Measurements from ENCODE around the gene GRM2.

Gene GRM2

DNA sequence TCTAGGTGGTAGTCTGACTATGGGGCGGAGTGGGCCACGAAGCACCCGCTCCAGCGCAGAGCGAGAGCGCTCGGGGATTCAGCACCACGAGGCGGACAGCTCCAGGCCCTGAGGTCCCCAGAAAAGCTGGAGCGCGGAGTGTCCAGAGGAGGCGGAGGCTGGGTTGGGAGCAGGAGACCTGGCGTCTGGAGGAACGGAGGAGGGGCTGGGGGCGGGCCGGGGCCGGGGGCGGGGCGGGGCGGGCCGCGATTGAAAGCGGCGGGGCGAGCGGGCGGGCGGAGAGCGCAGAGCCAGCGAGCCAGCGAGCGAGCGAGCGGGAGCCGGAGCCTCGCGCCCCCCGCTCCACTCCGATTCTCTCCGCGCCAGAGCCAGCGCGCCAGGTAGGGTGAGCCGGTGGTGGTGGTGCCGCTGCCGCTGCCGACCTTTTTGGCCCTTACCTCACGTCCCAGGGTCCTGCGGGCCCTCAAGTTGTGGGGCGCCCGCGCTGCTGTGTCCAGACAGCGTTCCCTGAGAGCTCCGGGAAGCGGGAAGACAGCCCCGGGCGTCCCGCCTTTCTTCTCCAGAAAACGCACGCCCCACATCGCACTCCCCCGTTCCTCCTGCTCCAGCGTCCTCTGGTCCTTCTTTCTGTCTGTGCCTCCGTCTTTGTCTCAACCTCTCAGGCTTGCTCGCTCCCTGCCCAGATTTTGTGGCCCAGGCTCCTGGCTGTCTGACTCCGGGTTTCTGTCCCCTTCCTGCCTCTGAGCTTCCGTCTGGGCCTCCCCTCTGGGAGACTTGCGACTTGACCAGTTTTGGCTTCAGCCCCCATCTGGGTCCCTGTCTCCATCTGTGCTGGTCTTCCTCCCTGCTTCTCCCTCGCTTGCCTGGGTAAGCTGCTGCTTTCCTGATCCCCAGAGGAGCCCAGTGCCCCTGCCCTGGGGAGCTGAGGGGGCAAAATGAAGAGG, at the start of gene GRM2:
Gene GRM2, plus strand, starts transcription at position 281 of the 944 bp plus-strand sequence. CDS start 1,916 bp downstream, outside the sequence.
- Histone ChIP-seq H3K9me3 (ENCODE audit: control insufficient read depth in 5 of 5, low read length in 5 of 5) (no peaks in the 10 kb centered on the region), H3K9ac (ENCODE audit: low read length in 5 of 5) (no peak within 1 kb of the TSS), H3K27me3 (ENCODE audit: control insufficient read depth in 5 of 5, insufficient read depth in 4 of 5, low read length in 5 of 5) (no peaks in the 10 kb centered on the region), H3K4me1 (ENCODE audit: control insufficient read depth in 5 of 5, insufficient read depth in 5 of 5, low read length in 5 of 5) (peaks cover 0 to 5% (median 5%) of the 10 kb centered on the region in 5 donors), H3K4me3 (ENCODE audit: low read depth in 1 of 5, low read length in 5 of 5) (peak within 1 kb of the TSS in 3 of 5 donors; percentile 18 to 35 (median 34)), H3K27ac (ENCODE audit: low read depth, low read length) (no peak within 1 kb of the TSS), H3K36me3 (ENCODE audit: control insufficient read depth in 5 of 5, insufficient read depth in 5 of 5, low read length in 5 of 5) (peaks cover 0 to 39% (median 36%) of the 10 kb centered on the region in 5 donors)

DNA sequence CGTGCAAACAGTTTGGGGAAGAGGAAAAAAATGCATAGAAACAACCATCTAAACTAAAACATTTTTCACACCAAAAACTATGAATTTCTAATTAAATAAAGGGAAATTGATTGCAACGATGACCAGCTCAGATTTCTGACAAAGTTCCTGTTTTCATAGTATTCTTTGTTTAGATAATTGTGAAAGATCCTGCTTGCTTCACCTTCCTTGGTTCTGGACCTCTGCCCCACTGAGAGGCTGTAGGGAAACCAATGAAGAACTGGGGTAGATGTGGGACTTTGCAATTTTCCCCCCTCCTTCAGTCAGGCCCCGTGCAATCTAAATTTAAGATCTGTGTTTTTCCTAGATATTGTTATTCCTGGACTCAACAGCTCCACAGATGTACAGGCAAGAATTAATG, 49.6 kb upstream of the GRM2 start:
- Histone ChIP-seq H3K9ac (ENCODE audit: low read length in 5 of 5) (no peak overlapping the region), H3K4me3 (ENCODE audit: low read depth in 1 of 5, low read length in 5 of 5) (no peak overlapping the region), H3K4me1 (ENCODE audit: control insufficient read depth in 5 of 5, insufficient read depth in 5 of 5, low read length in 5 of 5) (no peaks in the 10 kb centered on the region), H3K36me3 (ENCODE audit: control insufficient read depth in 5 of 5, insufficient read depth in 5 of 5, low read length in 5 of 5) (peaks cover 23 to 58% (median 51%) of the 10 kb centered on the region in 5 donors), H3K9me3 (ENCODE audit: control insufficient read depth in 5 of 5, low read length in 5 of 5) (no peaks in the 10 kb centered on the region), H3K27ac (ENCODE audit: low read depth, low read length) (no peak overlapping the region), H3K27me3 (ENCODE audit: control insufficient read depth in 5 of 5, insufficient read depth in 4 of 5, low read length in 5 of 5) (no peaks in the 10 kb centered on the region)

- H3K27me3 ChIP-seq (ENCODE audit: control insufficient read depth in 5 of 5, insufficient read depth in 4 of 5, low read length in 5 of 5): no peaks in the 10 kb centered on the region
- no peak overlapping the region for H3K4me3 ChIP-seq (ENCODE audit: low read depth in 1 of 5, low read length in 5 of 5)
- H3K36me3 ChIP-seq (ENCODE audit: control insufficient read depth in 5 of 5, insufficient read depth in 5 of 5, low read length in 5 of 5): peaks cover 23 to 82% (median 62%) of the 10 kb centered on the region in 5 donors
- no peak overlapping the region for H3K27ac ChIP-seq (ENCODE audit: low read depth, low read length)
- no peak overlapping the region for H3K9ac ChIP-seq (ENCODE audit: low read length in 5 of 5)
- no peaks in the 10 kb centered on the region for H3K9me3 ChIP-seq (ENCODE audit: control insufficient read depth in 5 of 5, low read length in 5 of 5)
- no peaks in the 10 kb centered on the region for H3K4me1 ChIP-seq (ENCODE audit: control insufficient read depth in 5 of 5, insufficient read depth in 5 of 5, low read length in 5 of 5)
Observed at GRCh38 chr3:51659942-51660341, 46.9 kb upstream of the GRM2 start.

GRCh38 chr3:51662456-51662855, 44.4 kb upstream of the GRM2 start:
- Histone ChIP-seq H3K36me3 (ENCODE audit: control insufficient read depth in 5 of 5, insufficient read depth in 5 of 5, low read length in 5 of 5) (peaks cover 23 to 64% (median 46%) of the 10 kb centered on the region in 5 donors), H3K27ac (ENCODE audit: low read depth, low read length) (no peak overlapping the region), H3K4me3 (ENCODE audit: low read depth in 1 of 5, low read length in 5 of 5) (no peak overlapping the region), H3K4me1 (ENCODE audit: control insufficient read depth in 5 of 5, insufficient read depth in 5 of 5, low read length in 5 of 5) (peaks cover 0 to 5% (median 0%) of the 10 kb centered on the region in 5 donors), H3K9me3 (ENCODE audit: control insufficient read depth in 5 of 5, low read length in 5 of 5) (no peaks in the 10 kb centered on the region), H3K9ac (ENCODE audit: low read length in 5 of 5) (no peak overlapping the region), H3K27me3 (ENCODE audit: control insufficient read depth in 5 of 5, insufficient read depth in 4 of 5, low read length in 5 of 5) (no peaks in the 10 kb centered on the region)

- H3K4me3 ChIP-seq (ENCODE audit: low read depth in 1 of 5, low read length in 5 of 5): no peak overlapping the region
- H3K4me1 ChIP-seq (ENCODE audit: control insufficient read depth in 5 of 5, insufficient read depth in 5 of 5, low read length in 5 of 5): peaks cover 2 to 45% (median 34%) of the 10 kb centered on the region in 5 donors
- H3K9me3 ChIP-seq (ENCODE audit: control insufficient read depth in 5 of 5, low read length in 5 of 5): no peaks in the 10 kb centered on the region
- no peaks in the 10 kb centered on the region for H3K27me3 ChIP-seq (ENCODE audit: control insufficient read depth in 5 of 5, insufficient read depth in 4 of 5, low read length in 5 of 5)
- no peak overlapping the region for H3K9ac ChIP-seq (ENCODE audit: low read length in 5 of 5)
- H3K27ac ChIP-seq (ENCODE audit: low read depth, low read length): no peak overlapping the region
- H3K36me3 ChIP-seq (ENCODE audit: control insufficient read depth in 5 of 5, insufficient read depth in 5 of 5, low read length in 5 of 5): peaks cover 0 to 9% (median 0%) of the 10 kb centered on the region in 5 donors
Observed at GRCh38 chr3:51668756-51669155, 38.1 kb upstream of the GRM2 start.

DNA sequence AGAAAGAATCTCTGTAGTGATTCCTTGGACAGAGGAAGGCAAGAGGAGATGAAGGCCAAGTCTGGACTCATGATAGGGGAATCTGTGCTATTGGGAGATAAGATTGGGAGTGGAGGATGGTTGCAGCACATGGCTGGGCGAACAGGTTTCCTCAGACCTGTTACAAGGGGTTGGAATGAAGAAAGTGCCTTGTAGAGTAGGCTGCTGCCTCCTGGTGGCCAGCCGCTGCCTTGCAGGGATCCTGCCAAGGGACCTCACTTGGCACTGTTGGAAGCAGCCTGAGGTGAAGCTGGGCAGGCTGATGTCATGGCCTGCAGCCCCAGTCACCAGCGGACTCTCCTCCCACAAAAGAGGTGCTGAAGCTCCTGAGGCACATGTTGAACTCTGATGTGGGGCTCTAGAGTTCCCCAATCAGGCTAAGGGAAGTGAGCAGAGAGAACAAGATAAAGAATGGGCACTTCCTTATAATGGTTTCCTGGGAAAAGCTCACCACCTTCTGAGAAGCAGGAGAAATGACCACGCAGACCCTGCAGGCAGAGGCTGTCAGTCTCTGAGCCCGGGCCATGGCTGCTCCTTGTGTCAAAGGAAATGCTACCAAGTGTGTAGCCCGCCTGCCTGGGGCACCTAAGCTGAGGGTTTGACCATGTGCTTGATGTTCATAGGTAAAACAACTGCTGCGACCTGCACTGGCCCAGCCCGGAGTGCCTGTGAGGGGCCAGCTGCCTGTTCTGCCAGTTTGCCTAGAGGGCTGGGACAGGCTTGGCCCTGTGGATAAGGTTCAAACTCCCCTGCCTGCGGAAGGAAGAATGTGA, 37.4 kb upstream of the GRM2 start:
- Histone ChIP-seq H3K36me3 (ENCODE audit: control insufficient read depth in 5 of 5, insufficient read depth in 5 of 5, low read length in 5 of 5) (peaks cover 0 to 8% (median 3%) of the 10 kb centered on the region in 5 donors), H3K4me1 (ENCODE audit: control insufficient read depth in 5 of 5, insufficient read depth in 5 of 5, low read length in 5 of 5) (peaks cover 2 to 49% (median 34%) of the 10 kb centered on the region in 5 donors), H3K27ac (ENCODE audit: low read depth, low read length) (no peak overlapping the region), H3K9me3 (ENCODE audit: control insufficient read depth in 5 of 5, low read length in 5 of 5) (no peaks in the 10 kb centered on the region), H3K27me3 (ENCODE audit: control insufficient read depth in 5 of 5, insufficient read depth in 4 of 5, low read length in 5 of 5) (no peaks in the 10 kb centered on the region), H3K4me3 (ENCODE audit: low read depth in 1 of 5, low read length in 5 of 5) (no peak overlapping the region), H3K9ac (ENCODE audit: low read length in 5 of 5) (no peak overlapping the region)

DNA sequence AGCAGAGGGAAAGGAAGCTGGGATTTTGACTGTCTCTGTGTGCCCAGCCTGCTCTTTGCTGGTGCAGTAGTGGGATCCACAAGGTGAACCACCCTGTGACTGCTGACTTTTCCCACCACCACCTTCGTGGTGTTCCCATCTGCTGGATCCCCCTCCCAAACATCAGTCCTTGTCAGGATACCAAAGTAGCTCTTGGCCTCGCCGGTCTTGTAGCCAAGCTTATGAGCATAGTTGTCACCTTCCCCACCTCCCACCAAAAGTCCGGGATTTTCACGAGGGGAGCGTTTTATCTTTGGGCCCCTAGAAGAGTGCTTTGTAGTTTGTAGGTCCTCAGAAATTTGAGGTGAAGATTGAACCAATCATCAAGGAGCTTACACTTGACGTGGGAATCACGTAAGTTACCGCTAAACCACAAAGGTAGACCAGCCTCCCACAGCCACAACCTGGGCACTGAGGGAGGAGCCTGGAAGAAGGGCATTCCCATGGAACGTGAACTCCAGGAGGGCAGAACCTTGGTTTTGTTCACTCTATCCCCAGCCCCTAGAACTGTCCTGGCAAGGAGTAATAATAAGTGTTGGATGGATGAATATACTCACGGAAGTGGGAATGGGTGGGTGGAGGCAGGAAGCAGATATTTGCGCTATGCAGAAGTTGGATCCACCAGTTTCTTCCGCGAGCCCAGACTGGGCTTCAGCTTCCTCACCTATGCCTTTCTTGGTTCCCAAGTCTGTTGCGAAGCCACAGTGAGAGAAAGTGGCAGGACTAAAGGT, 36.6 kb upstream of the GRM2 start:
- H3K36me3 ChIP-seq (ENCODE audit: control insufficient read depth in 5 of 5, insufficient read depth in 5 of 5, low read length in 5 of 5): peaks cover 0 to 12% (median 11%) of the 10 kb centered on the region in 5 donors
- H3K9ac ChIP-seq (ENCODE audit: low read length in 5 of 5): peak overlapping the region in 3 of 5 donors; percentile 66 to 80 (median 72)
- H3K9me3 ChIP-seq (ENCODE audit: control insufficient read depth in 5 of 5, low read length in 5 of 5): no peaks in the 10 kb centered on the region
- H3K27ac ChIP-seq (ENCODE audit: low read depth, low read length): peak overlapping the region; percentile 79
- H3K4me1 ChIP-seq (ENCODE audit: control insufficient read depth in 5 of 5, insufficient read depth in 5 of 5, low read length in 5 of 5): peaks cover 2 to 48% (median 34%) of the 10 kb centered on the region in 5 donors
- no peaks in the 10 kb centered on the region for H3K27me3 ChIP-seq (ENCODE audit: control insufficient read depth in 5 of 5, insufficient read depth in 4 of 5, low read length in 5 of 5)
- H3K4me3 ChIP-seq (ENCODE audit: low read depth in 1 of 5, low read length in 5 of 5): peak overlapping the region; percentile 56 to 88 (median 84)

- H3K4me1 ChIP-seq (ENCODE audit: control insufficient read depth in 5 of 5, insufficient read depth in 5 of 5, low read length in 5 of 5): peaks cover 2 to 46% (median 29%) of the 10 kb centered on the region in 5 donors
- no peaks in the 10 kb centered on the region for H3K9me3 ChIP-seq (ENCODE audit: control insufficient read depth in 5 of 5, low read length in 5 of 5)
- H3K27me3 ChIP-seq (ENCODE audit: control insufficient read depth in 5 of 5, insufficient read depth in 4 of 5, low read length in 5 of 5): no peaks in the 10 kb centered on the region
- H3K4me3 ChIP-seq (ENCODE audit: low read depth in 1 of 5, low read length in 5 of 5): peak within 1 kb of the TSS; percentile 71 to 88 (median 84)
- peak within 1 kb of the TSS in 4 of 5 donors; percentile 74 to 89 (median 80) for H3K9ac ChIP-seq (ENCODE audit: low read length in 5 of 5)
- H3K36me3 ChIP-seq (ENCODE audit: control insufficient read depth in 5 of 5, insufficient read depth in 5 of 5, low read length in 5 of 5): peaks cover 0 to 21% (median 16%) of the 10 kb centered on the region in 5 donors
- H3K27ac ChIP-seq (ENCODE audit: low read depth, low read length): peak within 1 kb of the TSS; percentile 79
Observed at GRCh38 chr3:51670823-51671733, 35.8 kb upstream of the GRM2 start, which contains the start of gene TEX264. TSS of gene TEX264 (plus strand) at chr3:51671252. CDS start at chr3:51674305, 3,053 bp downstream.
